DND-41 (cell line): ENCODE data around the gene EVL.

Experiments
- ATAC-seq: fragments of 200-7000 bp; cut with Tn5 transposase; 3 replicates; pipeline ENCODE4 v1.9.1; 2021; ENCODE audit warnings: low read depth; ENCODE audit not compliant: insufficient read depth
- DNase-seq: peaks from one replicate; pipeline ENCODE4 v3.0.0-alpha.2; 2020
- H2AFZ ChIP-seq: 2 replicates; pipeline ENCODE4 v1.6.0; 2012; ENCODE audit warnings: low read depth, low read length
- H3K27ac ChIP-seq: 2 replicates; pipeline ENCODE4 v1.5.1; 2012; ENCODE audit warnings: low read length, inconsistent platforms
- H3K27me3 ChIP-seq: fragments of 200-600 bp; sonication (generic); 2 replicates; pipeline ENCODE4 v1.6.0; 2012; ENCODE audit warnings: low read length, mild to moderate bottlenecking, inconsistent platforms; ENCODE audit not compliant: insufficient read depth, poor library complexity
- H3K36me3 ChIP-seq: 2 replicates; pipeline ENCODE4 v1.5.1; 2012; ENCODE audit warnings: low read length, inconsistent platforms; ENCODE audit not compliant: insufficient read depth
- H3K4me1 ChIP-seq: 2 replicates; pipeline ENCODE4 v1.5.1; 2012; ENCODE audit warnings: mild to moderate bottlenecking, low read length; ENCODE audit not compliant: insufficient read depth
- H3K4me2 ChIP-seq: 2 replicates; pipeline ENCODE4 v1.6.0; 2012; ENCODE audit warnings: mild to moderate bottlenecking, moderate library complexity, low read length, inconsistent platforms; ENCODE audit not compliant: insufficient read depth
- H3K4me3 ChIP-seq, 2 experiments: fragments of 200-600 bp in 1 of 2; shearing (Covaris generic) in 1 of 2; 2 replicates each; pipeline ENCODE4 v1.5.1; 2012 to 2016; ENCODE audit warnings: inconsistent platforms in 2 of 2, low read length in 2 of 2, mild to moderate bottlenecking in 2 of 2, low read depth in 1 of 2, moderate library complexity in 1 of 2
- H3K79me2 ChIP-seq: 2 replicates; pipeline ENCODE4 v1.6.0; 2012; ENCODE audit warnings: low read length, inconsistent platforms; ENCODE audit not compliant: insufficient read depth
- H3K9ac ChIP-seq: 2 replicates; pipeline ENCODE4 v1.6.0; 2012; ENCODE audit warnings: low read depth, mild to moderate bottlenecking, inconsistent platforms, low read length, moderate library complexity
- H3K9me3 ChIP-seq: 2 replicates; pipeline ENCODE4 v1.5.1; 2012; ENCODE audit warnings: low read length, moderate library complexity, mild to moderate bottlenecking, inconsistent platforms; ENCODE audit not compliant: insufficient read depth, severe bottlenecking
- H4K20me1 ChIP-seq: 2 replicates; pipeline ENCODE4 v1.6.0; 2012; ENCODE audit warnings: low read length; ENCODE audit not compliant: insufficient read depth
- EZH2 ChIP-seq: IDR thresholded peaks from 3 replicates; pipeline ENCODE4 v1.6.1; 2012; ENCODE audit warnings: borderline replicate concordance, low read depth, mild to moderate bottlenecking, moderate library complexity, low read length, inconsistent platforms; ENCODE audit not compliant: severe bottlenecking
- TF ChIP-seq, protein P1 (sequence below): IDR thresholded peaks from 2 replicates; pipeline ENCODE4 v1.5.1; 2012; ENCODE audit warnings: borderline replicate concordance, low read length, moderate library complexity, mild to moderate bottlenecking; ENCODE audit not compliant: poor library complexity, severe bottlenecking; ENCODE audit errors: extremely low read depth

The EVL gene

DNA sequence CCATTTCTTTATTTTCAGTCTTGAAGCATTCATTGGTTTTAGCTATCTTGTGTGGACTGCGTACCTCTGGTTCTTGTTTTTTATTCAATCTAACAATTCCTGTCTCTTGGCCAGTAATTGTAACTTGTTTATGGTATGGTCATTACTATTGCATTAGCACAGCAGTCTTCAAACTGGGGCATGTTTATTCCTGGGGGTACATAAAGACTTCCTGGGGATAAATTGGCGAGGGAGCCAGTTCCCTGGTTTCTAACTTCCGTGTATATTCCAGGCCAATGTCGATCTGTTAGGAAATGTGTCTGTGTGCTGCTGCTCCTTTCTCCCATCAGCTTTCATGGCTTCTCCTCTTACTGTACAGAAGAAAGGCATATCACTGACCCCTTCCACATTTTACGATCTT lies 13.7 kb upstream of the EVL start:
- TF ChIP-seq EZH2, result no peak
- TF ChIP-seq, protein P1, sequence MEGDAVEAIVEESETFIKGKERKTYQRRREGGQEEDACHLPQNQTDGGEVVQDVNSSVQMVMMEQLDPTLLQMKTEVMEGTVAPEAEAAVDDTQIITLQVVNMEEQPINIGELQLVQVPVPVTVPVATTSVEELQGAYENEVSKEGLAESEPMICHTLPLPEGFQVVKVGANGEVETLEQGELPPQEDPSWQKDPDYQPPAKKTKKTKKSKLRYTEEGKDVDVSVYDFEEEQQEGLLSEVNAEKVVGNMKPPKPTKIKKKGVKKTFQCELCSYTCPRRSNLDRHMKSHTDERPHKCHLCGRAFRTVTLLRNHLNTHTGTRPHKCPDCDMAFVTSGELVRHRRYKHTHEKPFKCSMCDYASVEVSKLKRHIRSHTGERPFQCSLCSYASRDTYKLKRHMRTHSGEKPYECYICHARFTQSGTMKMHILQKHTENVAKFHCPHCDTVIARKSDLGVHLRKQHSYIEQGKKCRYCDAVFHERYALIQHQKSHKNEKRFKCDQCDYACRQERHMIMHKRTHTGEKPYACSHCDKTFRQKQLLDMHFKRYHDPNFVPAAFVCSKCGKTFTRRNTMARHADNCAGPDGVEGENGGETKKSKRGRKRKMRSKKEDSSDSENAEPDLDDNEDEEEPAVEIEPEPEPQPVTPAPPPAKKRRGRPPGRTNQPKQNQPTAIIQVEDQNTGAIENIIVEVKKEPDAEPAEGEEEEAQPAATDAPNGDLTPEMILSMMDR, result no peak
- ATAC-seq, result no peak
- H3K27ac ChIP-seq, result no peak overlapping the region
- H3K4me3 ChIP-seq, result no peak overlapping the region
- no peaks in the 10 kb centered on the region for H3K36me3 ChIP-seq
- no peak overlapping the region for H2AFZ ChIP-seq
- H3K4me1 ChIP-seq, result peaks cover 42% of the 10 kb centered on the region
- H3K9me3 ChIP-seq, result no peaks in the 10 kb centered on the region
- DNase-seq, result no peak
- H4K20me1 ChIP-seq, result peaks cover 20% of the 10 kb centered on the region
- no peak overlapping the region for H3K9ac ChIP-seq
- H3K4me2 ChIP-seq, result no peak overlapping the region
- H3K27me3 ChIP-seq, result no peaks in the 10 kb centered on the region
- H3K79me2 ChIP-seq, result peaks cover 98% of the 10 kb centered on the region

DNA sequence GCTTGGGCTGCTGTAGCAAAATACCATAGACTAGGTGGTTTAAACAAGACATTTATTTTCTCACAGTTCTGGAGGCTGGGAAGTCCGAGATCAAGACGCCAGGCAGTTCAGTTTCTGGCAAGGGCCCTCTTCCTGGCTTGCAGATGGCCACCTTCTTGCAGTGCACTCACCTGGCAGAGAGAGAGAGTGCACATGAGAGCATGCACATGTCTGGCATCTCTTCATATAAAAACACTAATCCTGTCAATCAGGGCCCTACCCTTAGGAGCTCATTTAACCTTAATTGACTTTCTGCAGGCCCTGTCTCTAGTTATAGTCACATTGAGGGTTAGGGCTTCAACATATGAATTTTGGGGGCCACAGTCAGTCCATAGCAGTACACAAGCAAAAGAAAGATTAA lies 12.4 kb upstream of the EVL start:
- Histone ChIP-seq H3K4me1 (peaks cover 51% of the 10 kb centered on the region), H3K27ac (no peak overlapping the region), H3K4me2 (no peak overlapping the region), H4K20me1 (peaks cover 17% of the 10 kb centered on the region; the same call in 1 of the 2 replicates), H3K27me3 (no peaks in the 10 kb centered on the region), H3K9ac (no peak overlapping the region), H2AFZ (no peak overlapping the region), H3K4me3 (no peak overlapping the region), H3K79me2 (peaks cover 100% of the 10 kb centered on the region), H3K9me3 (no peaks in the 10 kb centered on the region), H3K36me3 (no peaks in the 10 kb centered on the region)
- ATAC-seq, result no peak
- DNase-seq, result no peak
- no peak for TF ChIP-seq EZH2
- TF ChIP-seq, protein P1, result no peak

DNA sequence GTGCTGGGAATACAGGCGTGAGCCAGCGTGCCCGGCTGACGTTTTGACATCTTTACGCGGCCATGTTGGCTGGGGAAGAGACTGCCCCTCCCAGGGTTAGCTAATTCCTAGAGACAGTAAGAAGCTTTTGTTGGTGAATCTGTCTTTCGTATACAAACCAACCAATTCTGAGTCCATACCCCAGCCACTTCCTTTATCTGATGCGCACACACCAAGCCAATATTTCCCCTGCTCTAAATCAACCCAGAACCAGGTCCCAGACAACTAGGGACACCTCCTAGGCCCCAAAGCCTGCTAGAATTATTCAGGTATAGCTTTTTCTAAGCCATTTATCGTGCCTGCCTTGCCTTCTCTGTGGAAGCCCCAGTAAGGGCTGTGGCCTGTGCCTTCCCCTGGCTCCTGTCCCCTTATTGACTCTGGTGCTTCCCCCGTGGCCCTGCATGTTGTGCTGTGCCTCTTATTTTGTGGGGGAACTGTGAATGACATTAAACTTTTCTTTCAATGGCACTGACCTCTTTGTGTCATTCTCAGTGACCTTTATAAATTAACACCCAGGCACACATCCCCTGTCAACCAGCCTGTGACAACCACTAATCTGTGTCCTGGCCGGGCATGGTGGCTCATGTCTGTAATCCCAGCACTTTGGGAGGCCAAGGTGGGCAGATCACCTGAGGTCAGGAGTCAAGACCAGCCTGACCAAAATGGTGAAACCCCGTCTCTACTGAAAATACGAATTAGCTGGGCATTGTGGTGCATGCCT lies 10.7 kb upstream of the EVL start:
- TF ChIP-seq, protein P1, result no peak
- no peak for TF ChIP-seq EZH2
- Histone ChIP-seq H3K27me3 (no peaks in the 10 kb centered on the region), H3K36me3 (no peaks in the 10 kb centered on the region), H3K79me2 (peaks cover 100% of the 10 kb centered on the region), H2AFZ (no peak overlapping the region), H3K4me3 (no peak overlapping the region), H3K9ac (no peak overlapping the region), H3K9me3 (no peaks in the 10 kb centered on the region), H3K27ac (peak overlapping the region; percentile 30), H3K4me1 (peaks cover 53% of the 10 kb centered on the region), H4K20me1 (peaks cover 11% of the 10 kb centered on the region; the same call in 1 of the 2 replicates), H3K4me2 (no peak overlapping the region)
- DNase-seq, result no peak
- no peak for ATAC-seq
